ENCODE measurements around the gene TNFRSF4. TPM values are rescaled to one million over a fixed set of nuclear protein-coding genes. Genes with fewer than 3 reads are reported as not detected.

Gene TNFRSF4
- total RNA-seq, 1 donor from 2014 or later, result 58.5 TPM

DNA sequence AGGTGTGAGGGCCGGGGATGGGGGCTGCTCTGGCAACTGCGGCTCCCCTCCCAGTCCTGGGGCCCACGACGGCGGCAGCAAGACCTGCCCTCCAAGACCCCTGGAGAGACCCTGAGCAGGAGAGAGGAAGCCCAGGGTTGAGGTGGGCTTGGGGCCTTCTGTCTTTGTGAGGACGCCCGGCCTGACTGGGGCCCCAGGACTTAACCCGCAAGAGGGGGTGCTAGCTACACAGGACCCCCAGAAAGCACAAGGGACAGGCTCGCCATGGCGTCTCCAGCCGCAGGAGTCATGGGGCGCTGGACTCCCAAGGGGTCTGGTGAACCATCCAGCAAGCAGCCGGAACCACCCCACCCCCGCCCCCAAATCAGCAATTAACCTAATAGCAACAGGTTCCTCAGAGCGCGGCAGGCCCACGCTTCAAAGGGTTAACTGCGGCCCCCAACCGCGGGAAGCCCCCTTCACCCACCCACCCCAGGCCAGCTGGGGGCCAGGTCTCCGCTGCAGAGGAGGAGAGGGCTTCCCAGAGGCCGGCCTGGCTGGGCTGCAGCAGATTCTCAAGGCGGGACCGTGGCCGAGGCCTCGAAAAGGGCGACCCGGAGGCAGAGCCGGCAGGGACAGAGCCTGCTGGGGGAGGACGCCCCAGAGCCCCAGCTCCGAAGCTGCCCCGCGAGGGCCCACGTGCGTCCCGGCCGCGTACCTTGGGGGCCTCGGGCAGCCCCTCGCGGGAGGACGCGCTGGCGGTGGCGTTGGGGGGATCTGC, 32.0 kb upstream of the TNFRSF4 start:
- DNase-seq (ENCODE audit: extremely low read depth, low read depth, low spot score), result no peak

DNA sequence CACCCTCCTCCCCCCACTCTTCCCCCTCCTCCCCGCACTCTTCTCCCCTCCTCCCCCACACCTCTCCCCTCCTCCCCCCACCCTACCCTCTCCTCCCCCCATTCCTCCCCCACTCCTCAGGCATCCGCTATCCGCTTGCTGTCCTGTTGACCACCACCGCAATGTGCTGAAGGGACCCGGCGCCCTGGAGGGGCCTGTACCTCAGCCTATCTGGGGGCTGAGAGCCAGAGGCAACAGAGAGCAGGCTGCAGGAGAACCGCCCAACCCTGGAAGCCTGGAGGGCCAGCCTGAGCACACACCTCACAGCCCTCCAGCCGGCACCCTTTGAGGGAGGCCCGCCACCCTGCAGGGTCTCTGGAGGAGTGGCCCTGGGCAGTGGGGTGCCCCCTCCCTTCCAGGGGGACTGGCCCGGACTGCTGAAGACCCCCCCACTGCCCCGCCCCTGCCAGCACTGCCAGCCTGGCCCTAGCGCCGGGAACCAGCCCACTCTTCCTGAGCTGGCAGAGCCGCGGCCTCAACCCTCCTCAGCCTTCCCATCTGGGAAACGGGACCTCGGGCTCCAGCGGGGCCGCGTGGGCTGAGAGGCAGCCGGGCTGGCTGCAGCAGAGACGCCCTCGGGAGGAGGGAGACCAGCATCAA, 31.3 kb upstream of the TNFRSF4 start:
- no peak for DNase-seq (ENCODE audit: extremely low read depth, low read depth, low spot score)

DNA sequence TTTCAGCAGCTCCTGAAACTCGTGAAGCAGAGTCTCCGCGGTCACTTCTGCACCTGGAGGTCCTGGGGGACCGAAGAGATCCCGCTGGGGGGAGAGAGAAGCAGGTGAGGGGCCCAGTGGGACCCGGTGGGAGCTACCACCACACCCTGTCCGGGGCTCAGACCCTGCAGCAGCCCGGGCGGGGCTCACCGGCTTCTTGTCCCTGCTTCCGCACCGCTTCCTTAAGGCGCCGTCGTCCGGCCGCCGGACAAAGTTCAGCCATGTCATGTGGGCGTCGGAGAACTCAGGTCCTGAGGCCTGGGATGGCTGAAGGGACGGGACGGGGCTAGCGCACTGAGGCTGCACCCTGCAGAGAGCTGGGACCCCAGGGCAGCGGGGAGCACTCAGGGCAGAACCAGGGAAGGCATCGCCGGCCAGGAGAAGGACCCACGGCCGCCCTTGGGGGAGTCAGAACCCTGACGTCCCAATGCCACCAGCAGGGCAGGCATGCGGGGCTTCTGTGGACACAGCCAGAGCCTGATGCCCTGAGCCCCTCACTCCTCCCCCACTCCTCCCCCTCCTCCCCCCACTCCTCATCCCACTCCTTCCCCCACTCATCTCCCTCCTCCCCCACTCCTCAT, 30.3 kb upstream of the TNFRSF4 start:
- DNase-seq (ENCODE audit: extremely low read depth, low read depth, low spot score), result no peak

DNA sequence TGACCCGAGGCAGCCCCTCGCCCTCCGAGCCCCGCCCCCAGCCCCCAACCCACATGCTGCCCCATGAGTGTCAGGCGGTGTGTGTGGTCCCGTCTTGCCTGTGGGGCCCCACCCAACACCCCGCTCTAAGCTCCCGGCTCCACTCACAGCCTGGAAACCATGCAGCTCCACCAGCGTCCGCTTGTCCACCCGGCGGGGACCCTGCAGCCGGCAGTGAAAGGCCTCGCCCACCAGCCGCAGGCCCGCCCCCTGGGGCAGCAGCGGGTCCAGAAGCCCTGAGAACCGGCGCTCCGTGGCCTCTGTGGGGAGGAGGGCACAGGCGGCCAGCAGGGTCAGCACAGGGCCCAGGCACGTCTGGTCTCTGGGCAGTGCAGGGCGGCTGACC, 29.8 kb upstream of the TNFRSF4 start:
- no peak for DNase-seq (ENCODE audit: extremely low read depth, low read depth, low spot score)

DNA sequence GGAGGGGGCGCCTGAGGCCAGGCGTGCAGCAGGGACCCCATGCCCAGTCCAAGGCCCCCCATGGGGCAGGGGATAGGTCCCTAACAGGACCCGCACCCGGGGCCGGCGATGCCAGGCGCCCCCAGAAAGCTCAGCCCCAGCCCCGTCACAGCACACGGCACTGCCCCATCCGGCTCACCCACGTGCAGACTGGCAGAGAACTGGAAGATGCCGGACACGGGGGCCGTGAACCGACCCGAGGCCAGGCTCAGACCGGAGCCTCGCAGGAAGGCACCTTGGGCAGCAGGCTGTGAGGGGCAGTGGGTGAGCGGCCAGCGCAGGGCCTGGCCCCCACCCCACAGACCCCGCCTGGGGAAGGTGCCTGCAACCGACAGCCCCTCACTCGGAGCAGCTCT, 29.3 kb upstream of the TNFRSF4 start:
- no peak for DNase-seq (ENCODE audit: extremely low read depth, low read depth, low spot score)

DNA sequence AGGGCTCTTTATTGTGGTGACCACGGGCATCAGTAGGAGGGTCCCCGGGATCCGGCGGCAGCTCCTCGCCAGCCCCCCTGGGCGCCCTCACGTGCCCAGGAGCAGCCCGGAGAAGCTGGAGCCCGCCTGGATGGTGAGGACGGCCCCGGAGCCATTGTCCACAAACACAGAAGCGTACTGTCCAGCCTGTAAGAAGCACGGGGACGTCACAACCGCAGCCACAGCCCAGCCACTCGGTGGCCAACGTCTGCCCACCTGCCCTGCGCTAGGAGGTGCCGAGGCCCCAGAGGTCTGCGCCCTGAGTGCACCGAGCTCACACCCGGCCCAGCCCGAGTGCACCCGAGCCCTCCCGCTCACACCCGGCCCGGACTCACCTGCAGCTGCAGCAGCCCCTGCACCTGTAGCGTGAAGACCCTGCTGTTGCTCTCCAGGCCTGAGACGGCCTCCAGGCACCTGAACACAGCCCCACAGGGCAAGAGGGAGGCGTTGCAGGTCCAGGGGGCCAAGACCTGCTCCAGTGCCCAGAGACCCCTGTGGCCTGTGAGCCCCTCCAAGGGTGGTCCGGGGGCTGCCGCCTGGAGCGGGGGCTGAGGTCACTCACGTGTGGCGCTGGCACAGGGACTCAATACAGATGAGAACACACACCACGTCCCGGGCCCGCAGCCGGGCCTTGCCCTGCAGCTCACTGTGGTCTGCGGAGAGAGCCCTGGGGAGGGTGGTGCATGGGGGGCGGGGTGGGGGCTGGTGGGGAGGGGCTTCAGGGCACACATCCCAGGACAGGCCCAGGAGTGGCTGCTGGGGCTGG, 28.7 kb upstream of the TNFRSF4 start:
- no peak for DNase-seq (ENCODE audit: extremely low read depth, low read depth, low spot score)

DNA sequence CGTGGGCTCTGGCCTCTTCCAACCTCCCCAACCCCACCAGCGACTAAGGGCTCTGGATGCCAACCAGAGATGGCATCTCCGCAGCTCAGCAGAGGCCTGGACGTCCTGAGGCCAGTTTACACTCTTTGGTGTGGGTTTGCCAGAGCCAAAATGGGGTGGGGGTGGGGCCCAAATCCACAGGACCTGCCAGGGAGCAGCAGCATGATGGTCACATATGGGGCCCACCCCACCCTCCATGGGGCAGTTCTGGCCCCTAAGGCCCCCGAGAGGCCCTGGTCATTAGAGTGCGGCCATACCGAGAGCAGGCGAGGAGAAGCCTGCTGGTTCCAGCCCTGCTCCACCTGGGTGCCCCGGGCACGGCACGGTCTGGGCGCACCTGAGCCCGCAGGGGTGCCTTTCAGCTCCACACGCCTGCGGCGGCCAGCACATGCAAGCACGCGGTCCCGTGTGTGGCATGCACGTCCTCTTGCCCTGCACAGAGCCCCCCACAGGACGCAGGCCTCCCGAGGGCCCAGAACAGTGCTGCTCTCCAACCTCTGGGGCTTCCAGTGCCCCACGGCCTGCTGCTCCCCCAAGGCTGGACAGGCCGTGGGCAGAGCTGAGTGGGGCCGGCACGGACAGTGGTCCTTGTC, 27.8 kb upstream of the TNFRSF4 start:
- DNase-seq (ENCODE audit: extremely low read depth, low read depth, low spot score), result no peak

DNA sequence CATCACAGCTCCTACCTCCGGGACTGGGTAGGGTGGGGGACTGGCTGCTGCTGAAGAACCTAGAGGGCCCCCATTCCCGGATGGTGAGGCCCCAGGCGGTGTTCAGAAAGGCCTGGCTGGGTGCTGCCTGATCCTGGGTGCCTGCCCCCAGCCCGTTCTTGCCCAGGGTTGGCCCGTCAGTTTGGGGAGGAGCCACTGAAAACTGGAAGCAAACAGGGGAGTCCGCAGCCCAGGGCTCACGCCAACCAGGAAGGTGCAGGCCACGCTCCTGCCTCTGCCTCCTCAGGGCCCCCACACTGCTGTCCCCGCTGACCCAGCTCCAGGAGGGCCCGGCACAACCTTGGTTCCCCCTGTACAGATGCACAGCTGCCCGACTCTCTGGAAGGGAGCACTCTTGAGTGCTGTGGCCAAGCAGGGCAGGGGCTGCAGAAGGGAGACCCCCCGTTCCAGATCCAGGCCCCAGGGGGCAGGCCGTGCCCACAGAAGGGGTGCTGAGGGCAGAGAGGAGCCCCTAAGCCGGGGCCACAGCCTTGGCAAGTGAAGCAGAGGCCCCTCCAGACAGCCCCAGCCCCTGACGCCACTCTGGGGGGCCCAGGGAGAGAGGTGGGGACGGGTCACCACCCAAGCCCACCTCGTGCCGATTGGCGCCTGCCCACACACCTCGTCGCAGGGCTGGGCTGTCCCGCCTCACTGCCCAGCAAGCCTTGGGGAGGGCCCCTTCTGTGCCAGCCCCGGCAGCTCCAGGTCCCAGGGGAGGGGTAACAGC, 27.1 kb upstream of the TNFRSF4 start:
- DNase-seq (ENCODE audit: extremely low read depth, low read depth, low spot score), result no peak

DNA sequence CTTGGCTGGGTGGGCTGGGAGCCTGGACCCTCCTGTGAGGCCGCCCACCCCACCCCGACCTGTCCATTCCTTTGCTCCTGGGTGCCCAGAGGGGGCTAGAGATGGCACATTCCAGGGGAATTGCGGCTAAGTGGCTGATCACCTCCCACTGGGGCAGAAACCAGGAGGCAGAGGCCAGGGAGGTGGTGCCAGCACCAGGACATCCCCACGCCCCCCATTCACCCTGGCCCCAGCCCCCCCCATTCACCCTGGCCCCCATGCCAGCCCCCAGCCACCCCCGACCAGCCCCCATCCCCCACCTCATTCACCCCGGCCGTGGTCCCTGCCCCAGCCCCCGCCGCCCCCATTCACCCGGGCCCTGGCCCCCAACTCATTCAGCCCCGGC, 26.4 kb upstream of the TNFRSF4 start:
- no peak for DNase-seq (ENCODE audit: extremely low read depth, low read depth, low spot score)

DNA sequence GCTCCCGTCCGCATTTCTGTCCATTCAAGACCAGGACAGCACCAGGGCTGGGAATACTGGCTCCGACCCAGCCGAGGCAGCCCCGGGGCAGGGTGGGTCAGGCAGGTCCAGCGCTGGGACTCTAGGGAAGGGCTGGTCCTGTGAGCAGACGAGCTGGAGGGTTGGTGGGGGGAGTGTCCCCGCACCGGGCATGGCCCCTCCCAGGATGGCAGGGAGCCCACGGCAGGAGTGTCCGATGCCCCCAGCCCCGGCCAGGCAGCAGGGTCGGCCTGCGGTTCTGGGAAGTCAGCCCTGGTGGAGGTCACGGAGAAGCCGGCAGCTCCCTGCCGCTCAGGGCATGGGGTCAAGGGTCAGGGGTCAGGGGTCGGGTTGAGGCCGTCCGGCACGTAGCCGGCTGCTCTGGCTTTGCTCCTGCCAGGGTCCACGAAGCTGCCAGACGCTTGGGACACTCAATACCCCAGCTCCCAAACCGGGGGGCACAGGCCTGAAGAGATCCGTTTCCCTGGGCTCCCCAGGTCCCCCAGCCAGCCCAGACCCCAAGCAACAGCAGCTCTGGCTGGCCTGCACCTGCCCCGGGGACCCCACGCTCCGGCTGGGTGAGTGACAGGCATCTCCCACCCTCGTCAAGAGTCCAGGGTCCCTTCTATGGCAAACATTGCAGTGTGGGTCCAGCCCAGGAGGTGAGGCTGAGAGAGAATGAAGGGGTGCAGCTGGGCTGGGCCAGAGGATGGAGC, 25.8 kb upstream of the TNFRSF4 start:
- DNase-seq (ENCODE audit: extremely low read depth, low read depth, low spot score), result no peak

DNA sequence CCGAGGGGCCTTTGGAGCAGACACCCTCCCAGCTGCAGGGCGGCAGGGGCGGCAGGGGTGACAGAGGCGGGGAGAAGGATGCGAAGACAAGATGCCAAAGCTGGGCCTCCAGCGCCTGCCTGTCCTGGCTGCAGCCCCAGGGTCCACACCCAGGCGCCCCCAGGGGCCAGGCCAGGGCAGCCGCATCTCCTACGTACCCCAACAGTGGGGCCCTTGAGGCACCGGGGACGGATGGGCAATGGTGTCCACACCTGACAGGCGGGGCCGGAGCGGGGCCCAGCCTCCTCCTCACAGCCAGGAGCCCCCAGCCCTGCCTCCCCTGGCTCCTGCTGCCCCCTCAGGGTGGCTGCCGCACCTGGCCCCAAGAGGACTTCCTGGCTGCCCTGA, 25.3 kb upstream of the TNFRSF4 start:
- no peak for DNase-seq (ENCODE audit: extremely low read depth, low read depth, low spot score)

DNA sequence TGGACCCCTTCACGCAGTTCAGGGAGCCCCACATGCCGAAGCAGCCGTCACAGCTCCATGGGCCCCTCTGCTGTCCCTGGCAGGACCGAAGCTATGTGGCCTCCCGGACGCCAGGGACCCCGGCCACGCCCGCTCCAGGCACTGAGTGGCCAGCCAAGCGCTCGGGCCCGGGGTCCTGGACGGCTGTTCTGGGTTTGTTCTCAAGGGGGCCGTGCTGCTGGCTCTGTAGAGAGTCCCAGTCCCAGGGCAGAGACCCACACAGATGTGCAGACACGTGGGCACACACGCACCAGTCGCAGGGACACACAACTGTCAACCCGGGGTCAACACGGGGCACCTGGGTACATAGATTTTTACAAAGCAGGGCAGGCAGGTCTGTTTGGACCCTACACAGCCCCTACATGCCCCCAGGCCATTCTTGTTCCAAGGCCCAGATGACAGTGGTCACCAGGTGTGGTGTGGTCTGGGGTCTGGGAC, 24.8 kb upstream of the TNFRSF4 start:
- no peak for DNase-seq (ENCODE audit: extremely low read depth, low read depth, low spot score)

DNA sequence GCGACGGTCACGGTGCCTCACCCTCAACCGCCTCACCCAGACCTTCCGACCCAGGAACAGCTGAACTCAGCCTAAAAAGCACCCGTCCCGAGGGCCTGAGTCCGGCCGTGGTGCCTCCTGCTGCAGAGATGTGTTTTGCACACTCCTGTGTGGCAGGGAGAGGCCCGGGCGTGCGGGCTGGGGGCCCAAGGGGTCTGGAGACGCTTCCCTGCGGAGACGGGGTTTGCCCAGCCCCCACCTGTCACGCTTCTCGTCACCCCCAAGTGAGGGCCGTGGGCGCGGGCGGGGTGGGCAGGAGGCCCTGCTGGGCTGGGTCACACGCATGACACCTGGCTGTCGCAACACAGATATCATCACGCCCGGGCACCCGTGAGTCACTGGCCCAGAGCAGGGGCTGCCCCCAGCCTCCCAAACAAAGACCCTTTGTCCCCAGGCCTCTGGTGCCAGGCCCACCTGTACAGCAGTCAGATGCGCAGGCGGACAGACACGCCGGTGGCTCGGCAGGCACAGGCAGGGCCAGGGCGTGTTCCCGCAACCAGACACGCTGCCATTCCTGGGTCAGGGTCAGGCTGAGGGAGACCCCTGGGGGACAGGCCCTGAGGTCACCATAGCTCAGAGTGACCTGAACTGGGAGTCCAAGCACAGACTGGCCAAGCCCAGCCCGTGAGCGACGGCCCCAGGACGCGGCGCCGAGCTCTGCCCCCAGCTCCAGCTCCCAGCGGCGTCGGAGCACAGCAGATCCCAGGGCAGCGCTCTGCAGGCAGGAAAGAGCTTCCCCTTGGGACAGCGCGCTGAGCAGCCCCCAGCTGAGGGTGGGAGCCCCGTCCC, 24.1 kb upstream of the TNFRSF4 start:
- no peak for DNase-seq (ENCODE audit: extremely low read depth, low read depth, low spot score)

DNA sequence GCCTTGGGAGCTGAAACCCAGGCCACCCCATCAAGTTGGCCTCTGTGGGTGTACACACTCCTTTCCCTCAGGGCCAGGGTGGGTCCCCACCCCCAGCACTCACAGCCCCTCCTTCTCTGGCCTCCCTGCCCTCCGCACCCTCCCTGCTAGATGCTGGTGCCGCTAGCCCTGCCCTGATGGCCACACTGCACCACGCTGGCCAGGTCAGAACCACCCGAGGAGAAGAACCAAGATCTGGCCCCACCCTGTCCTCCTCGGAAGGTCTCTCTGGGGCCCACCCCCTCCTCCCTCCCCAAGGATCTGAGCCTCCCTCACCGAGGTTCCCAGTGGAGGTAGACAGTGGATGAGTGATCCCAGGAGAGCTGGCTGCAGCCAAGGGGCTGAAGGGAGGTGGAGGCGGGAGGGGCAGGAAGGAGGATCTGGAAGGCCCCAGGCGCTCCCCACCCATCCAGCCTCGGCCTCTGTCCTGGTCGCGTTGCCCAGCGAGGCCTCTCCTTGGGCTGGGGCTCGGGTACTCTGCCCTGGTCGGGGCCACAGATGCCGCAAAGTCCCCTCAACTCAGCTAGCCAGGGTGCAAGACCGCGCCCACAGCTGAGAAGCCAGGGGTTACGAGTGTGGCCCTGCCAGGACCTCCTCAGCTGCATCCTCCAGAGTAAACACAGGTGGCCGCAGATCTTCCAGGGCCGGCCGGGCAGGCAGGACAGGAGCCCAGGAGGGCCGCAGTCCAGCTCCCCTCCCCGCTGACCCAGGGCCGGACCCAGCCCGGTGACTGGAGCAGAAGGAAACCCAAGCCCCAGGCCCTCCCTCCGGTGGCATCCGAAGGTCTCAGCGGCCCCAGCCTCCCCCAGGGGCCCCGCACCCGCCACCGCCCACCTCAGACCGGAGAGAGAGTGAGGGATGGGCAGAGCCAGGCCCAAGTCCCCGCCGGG, 23.3 kb upstream of the TNFRSF4 start:
- no peak for DNase-seq (ENCODE audit: extremely low read depth, low read depth, low spot score)

DNA sequence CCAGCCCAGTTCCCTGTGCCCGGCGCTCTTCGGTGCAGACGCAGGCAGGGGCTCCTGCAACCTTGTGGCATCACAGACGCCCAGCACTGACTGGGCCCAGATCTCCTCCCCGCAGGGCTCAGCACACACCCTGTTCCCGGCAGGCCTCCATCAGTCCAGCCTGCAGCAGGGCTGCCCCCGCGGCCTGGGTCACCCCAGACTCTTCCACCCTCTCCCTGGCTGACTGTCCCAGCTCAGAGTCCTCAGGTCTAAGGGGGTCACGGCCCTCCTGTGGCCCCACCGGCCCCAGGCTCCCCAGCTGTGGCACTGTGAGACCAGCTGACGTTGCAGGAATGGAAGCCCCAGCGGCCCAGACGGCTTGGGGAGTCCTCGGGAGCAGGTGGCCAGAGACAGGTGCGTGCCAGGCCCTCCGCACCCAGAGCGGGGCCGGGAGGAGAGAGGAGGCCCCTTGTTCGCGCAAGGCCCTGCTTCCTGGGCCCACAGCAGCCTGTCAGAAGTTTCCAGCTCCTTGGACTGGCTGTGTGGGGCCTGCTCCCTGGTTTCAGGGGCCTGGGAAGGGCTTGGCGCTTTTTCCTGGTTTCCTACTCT, 22.3 kb upstream of the TNFRSF4 start:
- no peak for DNase-seq (ENCODE audit: extremely low read depth, low read depth, low spot score)

DNA sequence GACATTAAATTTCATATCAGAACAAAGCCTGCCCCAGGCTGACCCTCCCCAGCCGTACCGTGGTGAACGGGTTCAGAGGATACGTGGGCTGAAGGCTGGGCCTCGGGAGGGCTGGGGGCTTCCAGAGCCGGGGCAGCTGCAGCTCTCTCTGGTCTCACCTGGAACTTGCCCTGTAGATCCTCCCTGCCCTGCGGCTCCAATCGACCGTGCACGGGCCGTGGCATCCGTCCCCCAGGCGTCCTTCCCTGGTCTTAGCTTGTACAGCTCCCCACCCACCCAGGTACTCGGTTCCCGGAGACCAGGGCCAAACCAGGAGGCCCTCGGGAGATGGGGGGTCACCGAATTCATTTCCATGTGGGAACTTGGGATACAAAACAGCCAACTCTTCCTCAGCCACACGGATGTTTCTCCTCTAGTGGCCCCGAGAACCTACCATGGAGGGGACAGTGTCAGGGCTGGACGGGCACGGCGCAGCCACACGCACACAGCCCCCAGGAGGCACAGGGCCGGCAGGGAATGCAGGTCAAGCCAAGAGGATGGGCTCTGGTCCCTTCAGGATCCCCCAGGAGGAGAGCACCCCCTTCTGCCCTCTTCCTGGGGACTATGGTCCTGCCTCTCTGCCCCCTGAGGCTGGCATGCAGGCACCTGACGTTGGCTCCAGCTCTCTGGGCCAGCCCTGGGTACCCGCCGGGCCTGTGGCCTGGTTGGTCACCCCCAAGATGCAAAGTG, 21.2 kb upstream of the TNFRSF4 start:
- DNase-seq (ENCODE audit: extremely low read depth, low read depth, low spot score), result no peak
